Measurements from ENCODE around the gene PNCK.

Gene PNCK

GRCh38 chrX:153639177-153640044 is 34.2 kb downstream of the PNCK start:
- Histone ChIP-seq H3K36me3 (ENCODE audit: control insufficient read depth, insufficient read depth, low read length) (no peaks in the 10 kb centered on the region), H3K27me3 (replicated peaks; ENCODE audit: control insufficient read depth, insufficient read depth, low read length) (no peaks in the 10 kb centered on the region; the same call in 1 of the 2 replicates), H3K4me3 (replicated peaks; ENCODE audit: low read depth, low read length) (no peak overlapping the region)
- no peak for DNase-seq (ENCODE audit: extremely low read depth, insufficient read length)
- TF ChIP-seq, protein P1, sequence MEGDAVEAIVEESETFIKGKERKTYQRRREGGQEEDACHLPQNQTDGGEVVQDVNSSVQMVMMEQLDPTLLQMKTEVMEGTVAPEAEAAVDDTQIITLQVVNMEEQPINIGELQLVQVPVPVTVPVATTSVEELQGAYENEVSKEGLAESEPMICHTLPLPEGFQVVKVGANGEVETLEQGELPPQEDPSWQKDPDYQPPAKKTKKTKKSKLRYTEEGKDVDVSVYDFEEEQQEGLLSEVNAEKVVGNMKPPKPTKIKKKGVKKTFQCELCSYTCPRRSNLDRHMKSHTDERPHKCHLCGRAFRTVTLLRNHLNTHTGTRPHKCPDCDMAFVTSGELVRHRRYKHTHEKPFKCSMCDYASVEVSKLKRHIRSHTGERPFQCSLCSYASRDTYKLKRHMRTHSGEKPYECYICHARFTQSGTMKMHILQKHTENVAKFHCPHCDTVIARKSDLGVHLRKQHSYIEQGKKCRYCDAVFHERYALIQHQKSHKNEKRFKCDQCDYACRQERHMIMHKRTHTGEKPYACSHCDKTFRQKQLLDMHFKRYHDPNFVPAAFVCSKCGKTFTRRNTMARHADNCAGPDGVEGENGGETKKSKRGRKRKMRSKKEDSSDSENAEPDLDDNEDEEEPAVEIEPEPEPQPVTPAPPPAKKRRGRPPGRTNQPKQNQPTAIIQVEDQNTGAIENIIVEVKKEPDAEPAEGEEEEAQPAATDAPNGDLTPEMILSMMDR (IDR thresholded peaks at IDR 0.05; ENCODE audit: insufficient read depth, low read length, poor library complexity, severe bottlenecking) = no peak

DNA sequence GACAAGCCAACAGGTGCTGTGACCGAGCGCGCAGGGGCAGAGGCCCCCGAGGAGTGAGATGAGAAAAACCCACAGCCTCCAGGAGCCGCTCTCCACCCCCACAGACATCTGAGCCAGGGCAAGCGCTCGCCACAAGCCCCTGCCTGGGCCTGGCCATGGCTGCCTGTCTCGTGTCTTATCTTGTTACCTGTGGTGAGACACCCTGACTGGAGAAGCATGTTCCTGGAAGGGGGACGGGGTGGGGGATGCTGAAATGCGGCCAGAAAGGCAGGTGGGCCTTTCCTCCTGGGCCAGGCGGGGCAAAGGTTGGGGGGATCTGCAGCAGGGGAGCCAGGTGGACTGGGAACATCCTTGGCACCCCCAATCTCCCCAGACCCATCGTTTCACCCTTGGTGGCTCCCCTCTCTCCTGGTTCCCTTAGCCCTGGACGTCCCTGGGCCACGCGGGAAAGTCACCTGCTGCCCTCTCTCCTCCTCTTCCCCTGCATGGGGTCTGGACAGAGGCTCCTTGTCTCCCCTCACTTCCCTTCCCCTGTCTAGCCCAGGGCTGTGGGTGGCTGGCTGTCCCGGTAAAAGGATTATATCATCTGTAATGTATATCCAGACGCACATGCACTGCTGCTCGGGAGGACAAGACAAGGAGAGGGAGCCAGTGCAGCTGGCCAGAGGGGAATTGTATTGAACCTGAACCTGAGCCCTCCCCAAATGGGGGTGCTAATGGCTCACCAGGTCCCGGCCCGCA is 35.0 kb downstream of the PNCK start:
- no peaks in the 10 kb centered on the region for H3K36me3 ChIP-seq (ENCODE audit: control insufficient read depth, insufficient read depth, low read length)
- TF ChIP-seq, protein P1 (IDR thresholded peaks at IDR 0.05; ENCODE audit: insufficient read depth, low read length, poor library complexity, severe bottlenecking) = no peak
- H3K27me3 ChIP-seq (replicated peaks; ENCODE audit: control insufficient read depth, insufficient read depth, low read length) = no peaks in the 10 kb centered on the region; the same call in 1 of the 2 replicates
- H3K4me3 ChIP-seq (replicated peaks; ENCODE audit: low read depth, low read length) = no peak overlapping the region
- DNase-seq (ENCODE audit: extremely low read depth, insufficient read length) = no peak

DNA sequence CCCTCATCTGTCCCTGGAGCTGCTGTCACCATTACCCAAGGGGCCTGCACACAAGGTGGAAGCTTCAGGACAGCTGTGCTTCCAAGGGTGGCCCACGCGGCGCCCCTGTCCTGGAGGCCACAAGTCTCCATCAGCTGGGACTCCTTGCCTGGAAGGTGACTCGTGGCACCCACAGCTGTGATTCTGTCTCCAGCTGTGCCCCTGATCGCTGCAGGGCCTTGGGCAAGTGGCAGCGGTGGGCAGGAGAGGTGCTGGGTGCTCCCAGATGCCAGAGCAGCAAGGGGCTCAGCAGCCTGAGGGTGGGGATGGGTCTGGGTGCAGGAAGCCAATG is 35.6 kb downstream of the PNCK start:
- Histone ChIP-seq H3K27me3 (replicated peaks; ENCODE audit: control insufficient read depth, insufficient read depth, low read length) (no peaks in the 10 kb centered on the region; the same call in 1 of the 2 replicates), H3K36me3 (ENCODE audit: control insufficient read depth, insufficient read depth, low read length) (no peaks in the 10 kb centered on the region), H3K4me3 (replicated peaks; ENCODE audit: low read depth, low read length) (no peak overlapping the region)
- no peak for DNase-seq (ENCODE audit: extremely low read depth, insufficient read length)
- TF ChIP-seq, protein P1 (IDR thresholded peaks at IDR 0.05; ENCODE audit: insufficient read depth, low read length, poor library complexity, severe bottlenecking) = no peak

GRCh38 chrX:153637121-153638040 is 36.2 kb downstream of the PNCK start:
- TF ChIP-seq, protein P1 (IDR thresholded peaks at IDR 0.05; ENCODE audit: insufficient read depth, low read length, poor library complexity, severe bottlenecking) = no peak
- Histone ChIP-seq H3K4me3 (replicated peaks; ENCODE audit: low read depth, low read length) (no peak overlapping the region), H3K36me3 (ENCODE audit: control insufficient read depth, insufficient read depth, low read length) (no peaks in the 10 kb centered on the region), H3K27me3 (replicated peaks; ENCODE audit: control insufficient read depth, insufficient read depth, low read length) (no peaks in the 10 kb centered on the region; the same call in 1 of the 2 replicates)
- no peak for DNase-seq (ENCODE audit: extremely low read depth, insufficient read length)

DNA sequence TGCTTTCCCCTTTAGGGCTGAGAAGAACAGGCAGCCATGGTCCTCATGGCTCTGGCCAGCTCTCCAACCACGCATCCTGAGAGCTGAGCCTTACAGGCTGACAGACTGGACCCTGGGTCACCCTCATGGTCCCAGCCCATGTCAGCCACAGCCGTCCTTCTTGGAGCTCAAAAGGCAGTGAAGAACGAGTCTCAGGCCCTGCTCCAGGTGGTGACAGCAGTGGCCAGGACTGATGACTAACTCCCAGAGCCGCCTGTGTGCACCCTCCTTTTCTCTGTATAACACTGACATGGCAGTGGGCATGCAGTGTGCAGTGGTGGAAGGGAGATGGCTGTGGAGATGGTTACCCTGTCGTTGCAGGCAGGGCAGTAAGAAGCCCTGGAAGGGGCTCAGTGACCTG is 36.9 kb downstream of the PNCK start:
- Histone ChIP-seq H3K36me3 (ENCODE audit: control insufficient read depth, insufficient read depth, low read length) (no peaks in the 10 kb centered on the region), H3K27me3 (replicated peaks; ENCODE audit: control insufficient read depth, insufficient read depth, low read length) (no peaks in the 10 kb centered on the region; the same call in 1 of the 2 replicates), H3K4me3 (replicated peaks; ENCODE audit: low read depth, low read length) (no peak overlapping the region)
- TF ChIP-seq, protein P1 (IDR thresholded peaks at IDR 0.05; ENCODE audit: insufficient read depth, low read length, poor library complexity, severe bottlenecking) = no peak
- no peak for DNase-seq (ENCODE audit: extremely low read depth, insufficient read length)

All from GM06990 (cell line).